Hematopoietic multipotent progenitor cell treated with erythropoietin and hydrocortisone succinate and interleukin-3 and kit ligand, for 4 days (in vitro differentiated cells): ENCODE results near the gene PAK3.

Experiments used
- DNase-seq: peaks from one replicate; pipeline ENCODE4 v3.0.0-alpha.2; 2015

PAK3 gene

GRCh38 chrX:111095974-111096895 lies at the start of gene PAK3:
TSS of gene PAK3 (plus strand) at chrX:111096191. CDS start at chrX:111123104, 26,913 bp downstream.
- DNase-seq: no peak

- DNase-seq: no peak
Measured at GRCh38 chrX:111047575-111047974, 48.4 kb upstream of the PAK3 start.

GRCh38 chrX:111052478-111052877 lies 43.5 kb upstream of the PAK3 start:
- peak; percentile 8 for DNase-seq

- DNase-seq: no peak
Measured at GRCh38 chrX:111071542-111072277, 24.3 kb upstream of the PAK3 start.

- DNase-seq: no peak
Measured at GRCh38 chrX:111083081-111083480, 12.9 kb upstream of the PAK3 start.

GRCh38 chrX:111086591-111087006 lies 9.4 kb upstream of the PAK3 start:
- DNase-seq: no peak

- DNase-seq: no peak
Measured at GRCh38 chrX:111088628-111089027, 7.4 kb upstream of the PAK3 start.

GRCh38 chrX:111090458-111090857 lies 5.5 kb upstream of the PAK3 start:
- no peak for DNase-seq

GRCh38 chrX:111098874-111099273 lies 2.9 kb downstream of the PAK3 start:
- DNase-seq: peak; percentile 50

- peak; percentile 61 for DNase-seq
Measured at GRCh38 chrX:111100191-111100590, 4.2 kb downstream of the PAK3 start.

GRCh38 chrX:111101580-111101979 lies 5.6 kb downstream of the PAK3 start:
- DNase-seq: no peak

GRCh38 chrX:111102636-111103035 lies 6.6 kb downstream of the PAK3 start:
- no peak for DNase-seq

- DNase-seq: no peak
Measured at GRCh38 chrX:111103246-111103645, 7.3 kb downstream of the PAK3 start.

GRCh38 chrX:111110098-111110775 lies 14.2 kb downstream of the PAK3 start:
- no peak for DNase-seq

GRCh38 chrX:111114806-111115205 lies 18.8 kb downstream of the PAK3 start:
- no peak for DNase-seq

GRCh38 chrX:111116666-111117065 lies 20.7 kb downstream of the PAK3 start:
- DNase-seq: no peak

GRCh38 chrX:111119341-111119740 lies 23.4 kb downstream of the PAK3 start:
- no peak for DNase-seq

- DNase-seq: no peak
Measured at GRCh38 chrX:111123125-111123524, 27.1 kb downstream of the PAK3 start.

GRCh38 chrX:111123606-111124179 lies 27.7 kb downstream of the PAK3 start:
- DNase-seq: no peak

- DNase-seq: peak; percentile 4
Measured at GRCh38 chrX:111124418-111124817, 28.4 kb downstream of the PAK3 start.

GRCh38 chrX:111127038-111127437 lies 31.0 kb downstream of the PAK3 start:
- DNase-seq: no peak

- DNase-seq: no peak
Measured at GRCh38 chrX:111129921-111130320, 33.9 kb downstream of the PAK3 start.

GRCh38 chrX:111131572-111131971 lies 35.6 kb downstream of the PAK3 start:
- no peak for DNase-seq
